Measurements from ENCODE around the gene RIT1.

- TF ChIP-seq CTCF (IDR thresholded peaks at IDR 0.05; ENCODE audit: insufficient read depth, low read length, poor library complexity, severe bottlenecking) (no peak), EZH2phosphoT487 (conservative IDR thresholded peaks at IDR 0.05; ENCODE audit: low read length) (no peak)
These were observed 29.4 kb upstream of the RIT1 start for GRCh38 chr1:155940482-155940992.

Measured in SU-DHL-6 (cell line).